Upper lobe of left lung (tissue), 6 donors: ENCODE measurements around the gene TMEM184A. TPM values are rescaled to one million over a fixed set of nuclear protein-coding genes. Genes with fewer than 3 reads are reported as not detected.
A peak's percentile ranks its signal among the peaks of the same experiment; 100 is the strongest.

Source experiments
- ATAC-seq, 2 donors: fragments of 200-7000 bp; cut with Tn5 transposase; one replicate each; pipeline ENCODE4 v1.9.1; 2022; ENCODE audit warnings: mild to moderate bottlenecking in 2 of 2, moderate library complexity in 2 of 2; ENCODE audit not compliant: low FRiP score in 2 of 2
- DNase-seq, 2 donors: peaks; one replicate each; pipeline ENCODE4 v3.0.0-alpha.2; 2019 to 2020
- H3K27ac ChIP-seq, 4 donors: fragments of 200-600 bp; sonication (generic); one replicate each; pipeline ENCODE4 v1.5.1; 2016 to 2019
- H3K27me3 ChIP-seq, 4 donors: fragments of 200-600 bp; sonication (generic); one replicate each; pipeline ENCODE4 v1.5.1; 2017 to 2019
- H3K36me3 ChIP-seq, 4 donors: fragments of 200-600 bp; sonication (generic); one replicate each; pipeline ENCODE4 v1.5.1; 2016 to 2019
- H3K4me1 ChIP-seq, 4 donors: fragments of 200-600 bp; sonication (generic); one replicate each; pipeline ENCODE4 v1.5.1; 2018 to 2019
- H3K4me3 ChIP-seq, 4 donors: fragments of 200-600 bp; sonication (generic); one replicate each; pipeline ENCODE4 v1.5.1; 2017 to 2019; ENCODE audit warnings: mild to moderate bottlenecking in 2 of 4, moderate library complexity in 1 of 4
- H3K9me3 ChIP-seq, 4 donors: fragments of 200-600 bp; sonication (generic); one replicate each; pipeline ENCODE4 v1.5.1; 2018 to 2019
- EP300 ChIP-seq, 4 donors: sonication (generic); formaldehyde crosslinking; IDR thresholded peaks; one replicate each; pipeline ENCODE4 v1.5.1; 2017; ENCODE audit warnings: antibody characterized with exemption in 4 of 4, control low read depth in 2 of 4
- POLR2A ChIP-seq, 4 donors: fragments of 450-650 bp; IDR thresholded peaks; one replicate each; pipeline ENCODE4 v1.5.1; 2016 to 2017; ENCODE audit warnings: antibody characterized with exemption in 4 of 4, mild to moderate bottlenecking in 2 of 4
- POLR2AphosphoS5 ChIP-seq, 2 donors: sonication (generic); formaldehyde crosslinking; IDR thresholded peaks; one replicate each; pipeline ENCODE4 v1.5.1; 2017; ENCODE audit warnings: antibody characterized with exemption in 2 of 2
- WGBS, 2 donors: methylation state at CpG; one replicate each; pipeline ENCODE4 v1.1.5; 2017 to 2018; 5-methylcytosine and 5-hydroxymethylcytosine counted together
- total RNA-seq, 6 donors: library from RNA; depleted of rRNA in 4 of 6; stranded (reverse); fragments of >200 nt in 4 of 6; gene quantifications; one replicate each; pipeline versions ENCODE4 v1.1.0 to v1.2.1, GENCODE V29; 2016 to 2021
- TF ChIP-seq, protein P1 (sequence below), 6 experiments: fragments of 450-650 bp in 4 of 6; fragments of 200-600 bp in 2 of 6; sonication (generic) in 2 of 6; IDR thresholded peaks; one replicate each; pipeline ENCODE4 v1.5.1; 2016 to 2019; ENCODE audit warnings: antibody characterized with exemption in 6 of 6
- donor health status: DM: no; HTN: no; CAD: no; lungs with moderate emphysema.
- donor health status: DM: no; HTN: yes; CAD: no; lungs with severe emphysema.

TMEM184A gene
- total RNA-seq, 6 donors from 2014 or later, result 5.0 to 11.7 (median 10.4) TPM

DNA sequence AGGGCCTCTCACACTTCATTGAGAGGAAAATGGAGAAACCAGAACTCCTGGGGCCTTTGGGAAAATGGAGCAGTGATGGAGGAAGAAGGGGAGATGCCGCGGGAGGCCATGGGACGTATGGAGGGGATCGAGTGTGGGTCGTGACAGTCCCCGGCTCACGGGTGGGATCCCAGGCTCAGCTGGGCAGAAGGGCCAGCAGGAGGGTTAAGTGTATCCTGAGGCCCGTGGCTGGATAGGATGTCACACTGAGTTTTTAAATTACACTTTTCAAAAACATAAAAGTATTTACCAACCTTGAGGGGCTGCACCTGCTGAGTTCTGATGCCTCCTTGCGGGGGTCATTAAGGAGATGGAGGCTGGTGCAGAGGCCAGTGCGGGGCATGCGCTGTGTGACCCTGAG lies 41.8 kb upstream of the TMEM184A start:
- H3K4me1 ChIP-seq, result no peaks in the 10 kb centered on the region
- H3K27ac ChIP-seq, result no peak overlapping the region
- ATAC-seq (no peak), DNase-seq (no peak)
- peaks cover 0 to 4% (median 0%) of the 10 kb centered on the region in 4 donors for H3K27me3 ChIP-seq
- H3K4me3 ChIP-seq, result no peak overlapping the region
- H3K9me3 ChIP-seq, result no peaks in the 10 kb centered on the region
- no peak for TF ChIP-seq EP300 (IDR thresholded peaks at IDR 0.05)
- TF ChIP-seq, protein P1, sequence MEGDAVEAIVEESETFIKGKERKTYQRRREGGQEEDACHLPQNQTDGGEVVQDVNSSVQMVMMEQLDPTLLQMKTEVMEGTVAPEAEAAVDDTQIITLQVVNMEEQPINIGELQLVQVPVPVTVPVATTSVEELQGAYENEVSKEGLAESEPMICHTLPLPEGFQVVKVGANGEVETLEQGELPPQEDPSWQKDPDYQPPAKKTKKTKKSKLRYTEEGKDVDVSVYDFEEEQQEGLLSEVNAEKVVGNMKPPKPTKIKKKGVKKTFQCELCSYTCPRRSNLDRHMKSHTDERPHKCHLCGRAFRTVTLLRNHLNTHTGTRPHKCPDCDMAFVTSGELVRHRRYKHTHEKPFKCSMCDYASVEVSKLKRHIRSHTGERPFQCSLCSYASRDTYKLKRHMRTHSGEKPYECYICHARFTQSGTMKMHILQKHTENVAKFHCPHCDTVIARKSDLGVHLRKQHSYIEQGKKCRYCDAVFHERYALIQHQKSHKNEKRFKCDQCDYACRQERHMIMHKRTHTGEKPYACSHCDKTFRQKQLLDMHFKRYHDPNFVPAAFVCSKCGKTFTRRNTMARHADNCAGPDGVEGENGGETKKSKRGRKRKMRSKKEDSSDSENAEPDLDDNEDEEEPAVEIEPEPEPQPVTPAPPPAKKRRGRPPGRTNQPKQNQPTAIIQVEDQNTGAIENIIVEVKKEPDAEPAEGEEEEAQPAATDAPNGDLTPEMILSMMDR (IDR thresholded peaks at IDR 0.05), result no peak
- 84 to 88% methylated on average over 11 of the region's 11 CpGs for WGBS, 2 donors
- H3K36me3 ChIP-seq, result no peaks in the 10 kb centered on the region

DNA sequence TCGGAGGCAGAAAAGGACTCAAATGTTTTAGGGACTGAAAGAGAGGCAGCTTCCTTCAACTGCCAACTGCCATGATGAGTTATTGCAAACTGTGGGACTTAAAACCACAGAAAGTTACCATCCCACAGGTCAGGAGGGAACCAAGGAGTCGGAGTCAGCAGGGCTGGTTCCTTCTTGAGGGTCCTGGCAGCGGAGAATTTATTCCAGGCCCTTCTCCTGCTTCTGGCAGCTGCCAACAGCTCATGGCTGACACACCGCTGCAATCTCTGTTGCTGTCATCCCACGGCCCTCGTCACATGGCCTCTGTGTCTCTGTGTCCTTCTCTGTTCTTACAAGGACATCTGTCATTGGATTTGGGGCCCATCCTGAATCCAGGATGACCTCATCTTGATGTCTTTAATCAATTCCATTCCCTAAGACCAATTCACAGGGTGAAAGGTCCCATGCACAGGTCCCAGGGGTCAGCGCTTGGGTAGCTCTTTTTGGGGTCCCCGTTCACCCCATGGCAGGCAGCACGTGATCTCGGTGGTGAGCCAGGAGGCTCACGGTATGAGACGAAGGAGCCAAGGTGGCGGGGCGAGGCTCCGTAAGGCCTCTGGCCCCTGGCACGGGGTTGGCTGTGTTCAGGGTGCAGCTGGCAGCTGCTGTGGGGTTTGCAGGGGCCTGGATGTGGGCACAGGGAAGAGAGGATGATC lies 41.2 kb upstream of the TMEM184A start:
- TF ChIP-seq POLR2A (IDR thresholded peaks at IDR 0.05), result no peak
- no peak for TF ChIP-seq EP300 (IDR thresholded peaks at IDR 0.05)
- no peak for TF ChIP-seq POLR2AphosphoS5 (IDR thresholded peaks at IDR 0.05)
- TF ChIP-seq, protein P1 (IDR thresholded peaks at IDR 0.05), result no peak
- no peaks in the 10 kb centered on the region for H3K9me3 ChIP-seq
- H3K4me3 ChIP-seq, result no peak overlapping the region
- H3K27ac ChIP-seq, result no peak overlapping the region
- peaks cover 0 to 7% (median under 1%) of the 10 kb centered on the region in 4 donors for H3K27me3 ChIP-seq
- no peaks in the 10 kb centered on the region for H3K36me3 ChIP-seq
- DNase-seq, result no peak
- WGBS, 2 donors, result 78 to 81% methylated on average over 16 of the region's 16 CpGs
- H3K4me1 ChIP-seq, result peaks cover 0 to 3% (median 0%) of the 10 kb centered on the region in 4 donors
- ATAC-seq, result no peak

DNA sequence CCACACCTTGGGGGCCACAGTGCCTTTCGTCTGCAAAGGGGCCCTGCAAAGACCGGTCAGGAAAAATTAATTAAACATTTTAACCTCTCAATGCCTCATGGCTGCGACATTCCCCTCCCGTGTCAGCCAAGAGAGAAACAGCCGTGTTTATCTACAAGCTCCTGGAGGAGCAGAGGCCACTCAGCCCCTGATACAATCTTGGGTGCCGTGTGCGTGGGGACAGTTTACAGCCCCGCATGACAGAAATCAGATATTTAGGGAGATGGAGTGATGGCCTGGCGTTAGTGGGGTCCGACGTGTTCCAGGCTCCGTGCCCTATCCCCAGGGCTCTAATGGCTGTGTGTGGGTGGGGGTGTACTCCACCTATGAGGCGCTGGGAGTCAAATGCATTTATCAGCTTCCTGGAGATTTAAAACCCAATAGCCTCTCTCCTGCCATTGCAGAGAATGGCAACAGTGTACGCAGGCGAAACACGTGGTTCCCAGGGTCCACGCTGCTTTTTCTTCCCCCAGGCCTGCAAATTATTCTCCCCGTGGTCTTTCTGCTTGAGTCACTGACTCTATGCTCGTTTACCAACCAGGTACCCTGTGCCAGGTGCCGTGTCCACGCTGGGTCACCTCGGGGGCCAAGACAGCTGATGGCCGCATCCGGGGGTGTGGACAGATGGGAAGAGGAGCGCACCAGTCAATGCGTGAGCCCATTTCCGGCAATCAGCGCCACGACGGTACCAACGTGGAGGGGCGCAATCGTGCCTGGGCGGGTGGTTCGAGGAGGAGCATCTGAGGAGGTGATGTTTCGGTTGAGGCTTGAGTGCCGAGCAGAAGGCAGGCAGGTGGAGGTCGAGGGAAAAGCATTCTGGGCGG lies 40.4 kb upstream of the TMEM184A start:
- ATAC-seq (no peak), DNase-seq (no peak)
- H3K27me3 ChIP-seq, result peaks cover 0 to 13% (median 3%) of the 10 kb centered on the region in 4 donors
- H3K36me3 ChIP-seq, result no peaks in the 10 kb centered on the region
- 77 to 81% methylated on average over 31 to 39 of the region's 39 CpGs for WGBS, 2 donors
- TF ChIP-seq, protein P1 (IDR thresholded peaks at IDR 0.05), result no peak
- no peak for TF ChIP-seq EP300 (IDR thresholded peaks at IDR 0.05)
- no peak for TF ChIP-seq POLR2AphosphoS5 (IDR thresholded peaks at IDR 0.05)
- TF ChIP-seq POLR2A (IDR thresholded peaks at IDR 0.05), result no peak
- H3K4me3 ChIP-seq, result no peak overlapping the region
- peaks cover 0 to 8% (median 0%) of the 10 kb centered on the region in 4 donors for H3K4me1 ChIP-seq
- H3K27ac ChIP-seq, result no peak overlapping the region
- H3K9me3 ChIP-seq, result no peaks in the 10 kb centered on the region

DNA sequence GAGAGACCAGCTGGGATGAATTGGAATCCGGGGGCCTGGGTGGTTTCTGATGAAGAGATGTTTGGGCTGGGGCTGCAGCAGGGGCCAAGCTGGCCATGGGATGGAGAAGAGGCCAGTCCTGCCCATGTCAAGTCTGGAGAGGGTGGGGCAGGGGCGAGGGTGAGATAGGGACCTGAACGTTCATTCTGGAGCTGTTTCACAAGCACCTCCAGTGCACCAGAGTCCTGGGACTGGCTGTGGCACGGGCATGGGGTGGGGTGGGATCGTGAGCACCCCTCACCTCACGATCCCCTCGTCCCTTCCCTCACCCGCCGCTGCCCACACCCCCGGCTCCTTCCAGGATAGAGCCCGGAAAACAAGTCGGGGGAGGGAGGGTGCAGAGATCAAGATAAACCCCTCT lies 39.6 kb upstream of the TMEM184A start:
- WGBS, 2 donors, result 61 to 72% methylated on average over 12 of the region's 12 CpGs
- Histone ChIP-seq H3K27me3 (peaks cover 0 to 17% (median 4%) of the 10 kb centered on the region in 4 donors), H3K36me3 (no peaks in the 10 kb centered on the region), H3K9me3 (no peaks in the 10 kb centered on the region), H3K4me3 (no peak overlapping the region), H3K4me1 (peaks cover 0 to 8% (median 0%) of the 10 kb centered on the region in 4 donors), H3K27ac (no peak overlapping the region)
- DNase-seq (peak in 1 of 2 donors; percentile 61), ATAC-seq (no peak)
- TF ChIP-seq POLR2AphosphoS5 (IDR thresholded peaks at IDR 0.05) (no peak), EP300 (IDR thresholded peaks at IDR 0.05) (no peak), POLR2A (IDR thresholded peaks at IDR 0.05) (no peak)
- TF ChIP-seq, protein P1 (IDR thresholded peaks at IDR 0.05), result no peak
